NT2/D1 (cell line): Measurements from ENCODE around the gene NFYC.

ENCODE experiments used
- DNase-seq: peaks from one replicate; pipeline ENCODE4 v3.0.0-alpha.2; 2011; ENCODE audit warnings: low read depth, low spot score
- H3K27me3 ChIP-seq: 2 replicates; pipeline ENCODE4 v1.6.0; 2011; ENCODE audit warnings: mild to moderate bottlenecking; ENCODE audit not compliant: insufficient read length, insufficient read depth
- H3K36me3 ChIP-seq: 2 replicates; pipeline ENCODE4 v1.6.1; 2011; ENCODE audit warnings: mild to moderate bottlenecking, low read length, mixed read lengths; ENCODE audit not compliant: insufficient read depth, insufficient read length
- H3K4me1 ChIP-seq: 2 replicates; pipeline ENCODE4 v1.5.1; 2011; ENCODE audit not compliant: insufficient read depth, insufficient read length
- H3K4me3 ChIP-seq: 2 replicates; pipeline ENCODE4 v1.5.1; 2011; ENCODE audit warnings: low read depth; ENCODE audit not compliant: insufficient read length
- H3K9ac ChIP-seq: 2 replicates; pipeline ENCODE4 v1.6.0; 2011; ENCODE audit warnings: low read depth; ENCODE audit not compliant: insufficient read length
- H3K9me3 ChIP-seq: 2 replicates; pipeline ENCODE4 v1.5.1; 2011; ENCODE audit warnings: mild to moderate bottlenecking, low read length; ENCODE audit not compliant: insufficient read depth
- SUZ12 ChIP-seq: IDR thresholded peaks from 2 replicates; pipeline ENCODE4 v1.6.1; 2011; ENCODE audit not compliant: insufficient read length, insufficient read depth; ENCODE audit errors: extremely low read depth
- YY1 ChIP-seq: IDR thresholded peaks from 2 replicates; pipeline ENCODE4 v1.6.1; 2011; ENCODE audit not compliant: insufficient read length, insufficient read depth
- ZNF274 ChIP-seq: IDR thresholded peaks from 2 replicates; pipeline ENCODE4 v1.6.1; 2011; ENCODE audit warnings: mild to moderate bottlenecking, low read depth, low read length

The NFYC gene

GRCh38 chr1:40758004-40758403 lies 66.5 kb downstream of the NFYC start:
- Histone ChIP-seq H3K36me3 (peaks cover 91% of the 10 kb centered on the region), H3K9me3 (no peaks in the 10 kb centered on the region), H3K27me3 (no peaks in the 10 kb centered on the region), H3K9ac (no peak overlapping the region), H3K4me1 (no peaks in the 10 kb centered on the region), H3K4me3 (no peak overlapping the region)
- DNase-seq = no peak
- TF ChIP-seq YY1 = no peak
- TF ChIP-seq SUZ12 = no peak
- no peak for TF ChIP-seq ZNF274

GRCh38 chr1:40758578-40759343 lies 67.3 kb downstream of the NFYC start:
- Histone ChIP-seq H3K36me3 (peaks cover 91% of the 10 kb centered on the region), H3K4me1 (no peaks in the 10 kb centered on the region), H3K4me3 (no peak overlapping the region), H3K27me3 (no peaks in the 10 kb centered on the region), H3K9ac (no peak overlapping the region), H3K9me3 (no peaks in the 10 kb centered on the region)
- no peak for DNase-seq
- TF ChIP-seq SUZ12 = no peak
- TF ChIP-seq YY1 = no peak
- TF ChIP-seq ZNF274 = no peak

GRCh38 chr1:40760984-40761383 lies 69.5 kb downstream of the NFYC start:
- DNase-seq = no peak
- no peak overlapping the region for H3K9ac ChIP-seq
- H3K4me1 ChIP-seq = no peaks in the 10 kb centered on the region
- no peaks in the 10 kb centered on the region for H3K27me3 ChIP-seq
- no peak overlapping the region for H3K4me3 ChIP-seq
- TF ChIP-seq YY1 (no peak), ZNF274 (no peak), SUZ12 (no peak)
- H3K9me3 ChIP-seq = no peaks in the 10 kb centered on the region
- H3K36me3 ChIP-seq = peaks cover 88% of the 10 kb centered on the region

GRCh38 chr1:40762144-40762923 lies 70.8 kb downstream of the NFYC start:
- H3K4me3 ChIP-seq = no peak overlapping the region
- H3K9ac ChIP-seq = no peak overlapping the region
- H3K27me3 ChIP-seq = no peaks in the 10 kb centered on the region
- H3K9me3 ChIP-seq = no peaks in the 10 kb centered on the region
- no peak for DNase-seq
- H3K36me3 ChIP-seq = peaks cover 88% of the 10 kb centered on the region
- no peaks in the 10 kb centered on the region for H3K4me1 ChIP-seq
- TF ChIP-seq ZNF274 (no peak), YY1 (no peak), SUZ12 (no peak)

- peaks cover 85% of the 10 kb centered on the region for H3K36me3 ChIP-seq
- no peak overlapping the region for H3K4me3 ChIP-seq
- no peak for DNase-seq
- no peak overlapping the region for H3K9ac ChIP-seq
- H3K9me3 ChIP-seq = no peaks in the 10 kb centered on the region
- H3K27me3 ChIP-seq = no peaks in the 10 kb centered on the region
- TF ChIP-seq SUZ12 (no peak), YY1 (no peak), ZNF274 (no peak)
- no peaks in the 10 kb centered on the region for H3K4me1 ChIP-seq
Measured at GRCh38 chr1:40763742-40764532, 72.4 kb downstream of the NFYC start.

GRCh38 chr1:40764981-40765380 lies 73.5 kb downstream of the NFYC start:
- TF ChIP-seq SUZ12 = no peak
- Histone ChIP-seq H3K27me3 (no peaks in the 10 kb centered on the region), H3K9ac (no peak overlapping the region), H3K36me3 (peaks cover 86% of the 10 kb centered on the region), H3K4me1 (peaks cover 3% of the 10 kb centered on the region), H3K9me3 (no peaks in the 10 kb centered on the region), H3K4me3 (no peak overlapping the region)
- no peak for DNase-seq

- Histone ChIP-seq H3K36me3 (peaks cover 89% of the 10 kb centered on the region), H3K27me3 (no peaks in the 10 kb centered on the region)
Measured at GRCh38 chr1:40766017-40766416, 74.5 kb downstream of the NFYC start.

More at GRCh38 chr1:40766017-40766416, 74.5 kb downstream of the NFYC start:
- TF ChIP-seq SUZ12 (no peak), ZNF274 (no peak), YY1 (no peak)
- H3K4me1 ChIP-seq = peaks cover 7% of the 10 kb centered on the region
- H3K9ac ChIP-seq = no peak overlapping the region
- no peak overlapping the region for H3K4me3 ChIP-seq
- no peak for DNase-seq
- H3K9me3 ChIP-seq = no peaks in the 10 kb centered on the region
